Posterior vena cava (tissue), 2 donors: ENCODE data around the gene ICAM4. TPM values are rescaled to one million over a fixed set of nuclear protein-coding genes. Genes with fewer than 3 reads are reported as not detected.
"Not testable (repeated sequence)": the region's sequence is repeated elsewhere in the genome, so short reads cannot be mapped to it uniquely, and the experiment has no call there.

ENCODE experiments used
- DNase-seq: peaks from one replicate; pipeline ENCODE4 v3.0.0-alpha.2; 2020; ENCODE audit warnings: low spot score
- intact Hi-C, 2 donors: fragments of 100-400 bp; cut with DNase I; formaldehyde crosslinking; loops; one replicate each; pipeline versions ENCODE4 v1.14.1 to v1.14.2; 2022 to 2023
- long read RNA-seq, 2 donors: library from polyadenylated mRNA; unstranded; transcript quantifications; one replicate each; pipeline ENCODE4 v2.0.0, GENCODE V29; 2020 to 2021
- total RNA-seq, 2 donors: library from RNA; stranded (reverse); fragmentation: NEBNext Ultra II Directional; extraction: Animal tissue kit (Norgen Biotek cat#: 25700); gene quantifications; one replicate each; pipeline ENCODE4 v1.2.1, GENCODE V29; 2021
- donor health status: DM: yes; HTN: yes; CAD: no.
- donor health status: DM: yes; HTN: yes; CAD: no.

ICAM4 gene
- under 1 TPM in 1 of 2 donors, not detected in 1; 0.57 TPM for total RNA-seq
- long read RNA-seq, donor 1, partial matches to known transcripts: 0 of 1 reads
- long read RNA-seq, donor 1, other reads (novel, unspliced or antisense): 0 of 1 reads
- long read RNA-seq, donor 2: 0 reads

GRCh38 chr19:10286803-10287737 lies at the start of gene ICAM4:
Gene ICAM4 (plus strand): TSS chr19:10286955. CDS start chr19:10287013, 58 bp downstream.
- DNase-seq: peak; percentile 90

GRCh38 chr19:10237702-10238101 lies 49.1 kb upstream of the ICAM4 start:
- intact Hi-C loops: no loop called here
- no peak for DNase-seq

More at GRCh38 chr19:10286803-10287737, at the start of gene ICAM4:
- intact Hi-C loops: no loop called here

- intact Hi-C loops: no loop called here
- DNase-seq: no peak
Observed at GRCh38 chr19:10238172-10238783, 48.5 kb upstream of the ICAM4 start.

DNA sequence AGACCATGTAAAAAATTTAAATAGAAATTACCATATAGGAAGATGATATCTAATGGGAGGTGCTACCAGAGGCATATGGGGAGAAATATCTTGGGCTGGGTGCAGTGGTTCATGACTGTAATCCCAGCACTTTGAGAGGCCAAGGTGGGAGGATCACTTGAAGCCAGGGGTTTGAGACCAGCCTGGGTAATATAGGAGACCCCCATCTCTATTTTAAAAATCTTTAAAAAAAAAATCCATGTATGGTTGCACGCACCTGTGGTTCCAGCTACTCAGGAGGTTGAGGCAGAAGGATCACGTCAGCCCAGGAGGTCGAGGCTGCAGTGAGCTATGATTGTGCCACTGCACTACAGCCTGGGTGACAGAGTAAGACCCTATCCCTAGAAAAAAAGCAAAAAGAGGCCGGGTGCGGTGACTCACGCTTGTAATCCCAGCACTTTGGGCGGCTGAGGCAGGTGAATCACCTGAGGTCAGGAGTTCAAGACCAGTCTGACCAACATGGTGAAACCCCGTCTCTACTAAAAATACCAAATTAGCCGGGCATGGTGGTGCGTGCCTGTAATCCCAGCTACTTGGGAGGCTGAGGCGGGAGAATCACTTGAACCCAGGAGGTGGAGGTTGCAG lies 44.8 kb upstream of the ICAM4 start:
- intact Hi-C loops: loop anchor here (10.0 kb wide), 1 partner anchor 127 kb away; the partner anchor contains the start of genes EIF3G (in 2 of the 2) and P2RY11 (in 2 of the 2)
- not testable (repeated sequence) for DNase-seq

DNA sequence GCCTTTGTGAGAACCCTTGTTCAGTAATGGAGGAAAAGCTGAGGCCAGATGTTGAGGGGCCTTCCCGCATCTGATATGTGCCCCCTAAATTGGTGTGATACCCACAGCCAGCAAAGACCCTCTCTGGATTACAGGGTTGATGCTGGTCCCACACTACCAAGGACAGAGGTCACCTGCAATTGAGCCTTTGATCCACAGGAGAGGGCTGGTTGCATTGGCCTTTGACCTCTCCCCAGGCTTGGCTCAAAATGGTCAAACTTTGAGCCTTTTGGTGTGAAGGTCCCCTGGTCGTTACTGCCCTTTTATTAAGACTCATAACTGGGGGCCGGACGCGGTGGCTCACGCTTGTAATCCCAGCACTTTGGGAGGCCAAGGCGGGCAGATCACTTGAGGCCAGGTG lies 43.1 kb upstream of the ICAM4 start:
- intact Hi-C loops: loop anchor here (10.0 kb wide), 1 partner anchor 129 kb away; the partner anchor contains the start of genes EIF3G (in 2 of the 2) and P2RY11 (in 2 of the 2)
- no peak for DNase-seq

- no peak for DNase-seq
- intact Hi-C loops: loop anchor here (10.0 kb wide), 1 partner anchor 131 kb away; the partner anchor contains the start of genes EIF3G (in 2 of the 2) and P2RY11 (in 2 of the 2)
Observed at GRCh38 chr19:10245189-10245939, 41.4 kb upstream of the ICAM4 start.

- intact Hi-C loops: loop anchor here (10.0 kb wide), 1 partner anchor 132 kb away; the partner anchor contains the start of genes EIF3G (in 2 of the 2) and P2RY11 (in 2 of the 2)
- no peak for DNase-seq
Observed at GRCh38 chr19:10246511-10246910, 40.2 kb upstream of the ICAM4 start.

GRCh38 chr19:10251792-10252694 lies 34.7 kb upstream of the ICAM4 start, which contains the start of gene MRPL4:
Gene MRPL4 (plus strand): TSS chr19:10252214. CDS start chr19:10252254, 40 bp downstream.
- DNase-seq: peak; percentile 98
- intact Hi-C loops: loop anchor here in 1 of 2 donors (10.0 kb wide), 1 partner anchor 317 kb away; the partner anchor contains the start of gene OLFM2

GRCh38 chr19:10252707-10253106 lies 34.0 kb upstream of the ICAM4 start:
- intact Hi-C loops: loop anchor here in 1 of 2 donors (10.0 kb wide), 1 partner anchor 318 kb away; the partner anchor contains the start of gene OLFM2
- no peak for DNase-seq

DNA sequence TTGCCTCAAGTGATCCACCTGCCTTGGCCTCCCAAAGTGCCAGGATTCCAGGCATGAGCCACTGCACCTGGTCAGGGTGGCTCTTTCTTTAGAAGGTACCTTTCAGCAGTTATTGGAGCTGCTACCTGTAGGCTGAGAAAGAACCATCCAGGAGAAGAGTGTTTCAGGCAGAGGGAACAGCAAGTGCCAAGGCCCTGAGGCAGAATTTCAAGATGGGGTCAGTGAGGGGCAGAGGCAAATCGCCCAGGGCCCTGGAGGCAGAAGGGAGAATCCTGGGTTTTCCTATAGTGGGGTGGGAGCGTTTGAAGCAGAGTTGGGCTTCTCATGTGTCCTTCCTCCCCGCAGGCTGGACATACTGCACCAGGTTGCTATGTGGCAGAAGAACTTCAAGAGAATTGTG lies 32.5 kb upstream of the ICAM4 start:
- DNase-seq: no peak
- intact Hi-C loops: loop anchor here in 1 of 2 donors (10.0 kb wide), 1 partner anchor 319 kb away; the partner anchor contains the start of gene OLFM2

DNA sequence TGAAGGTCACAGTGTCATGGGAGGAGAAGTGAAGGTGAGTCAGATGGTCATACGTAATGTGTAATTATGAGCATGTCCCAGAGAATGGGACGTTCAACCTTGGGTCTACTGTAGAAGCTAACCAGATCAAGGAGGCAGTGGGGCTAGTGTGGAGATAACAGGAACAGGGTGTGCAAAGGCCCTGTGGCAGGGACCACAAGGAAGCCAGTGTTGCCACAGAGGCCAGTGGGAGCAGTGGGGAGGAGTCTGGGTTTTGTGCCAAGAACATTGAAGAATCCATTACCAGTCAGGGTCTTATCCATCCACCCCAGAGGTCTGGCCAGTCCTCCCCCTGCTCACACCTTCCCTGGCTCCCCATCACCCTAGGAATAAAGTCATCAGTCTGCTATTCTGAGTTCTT lies 31.4 kb upstream of the ICAM4 start:
- no peak for DNase-seq
- intact Hi-C loops: loop anchor here in 1 of 2 donors (10.0 kb wide), 1 partner anchor 321 kb away; the partner anchor contains the start of gene OLFM2

DNA sequence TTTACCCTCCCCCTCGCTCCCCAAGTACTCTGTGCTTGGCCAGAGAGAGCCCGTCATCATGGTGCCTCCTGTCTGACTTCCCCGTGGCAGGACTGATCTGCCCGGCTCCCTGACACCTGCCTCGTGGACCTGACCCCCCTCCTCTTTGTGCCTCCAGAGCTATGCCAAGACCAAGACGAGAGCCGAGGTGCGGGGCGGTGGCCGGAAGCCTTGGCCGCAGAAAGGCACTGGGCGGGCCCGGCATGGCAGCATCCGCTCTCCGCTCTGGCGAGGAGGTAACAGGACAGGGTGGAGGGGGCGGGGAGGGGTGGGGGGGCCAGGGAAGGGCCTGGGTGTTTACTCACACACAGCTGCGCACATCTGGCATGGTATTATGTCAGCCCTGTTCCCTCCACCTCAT lies 30.2 kb upstream of the ICAM4 start:
- DNase-seq: no peak
- intact Hi-C loops: loop anchor here in 1 of 2 donors (10.0 kb wide), 1 partner anchor 322 kb away; the partner anchor contains the start of gene OLFM2

GRCh38 chr19:10256970-10257615 lies 29.7 kb upstream of the ICAM4 start:
- intact Hi-C loops: loop anchor here in 1 of 2 donors (10.0 kb wide), 1 partner anchor 322 kb away; the partner anchor contains the start of gene OLFM2
- no peak for DNase-seq

- DNase-seq: no peak
- intact Hi-C loops: loop anchor here in 1 of 2 donors (10.0 kb wide), 1 partner anchor 323 kb away; the partner anchor contains the start of gene OLFM2
Observed at GRCh38 chr19:10258080-10258710, 28.6 kb upstream of the ICAM4 start.

- DNase-seq: peak; percentile 93
- intact Hi-C loops: loop anchor here in 1 of 2 donors (10.0 kb wide), 1 partner anchor 325 kb away; the partner anchor contains the start of gene OLFM2
Observed at GRCh38 chr19:10259162-10259905, 27.4 kb upstream of the ICAM4 start.
